Measurements from ENCODE around the gene MYOG.

Gene MYOG

DNA sequence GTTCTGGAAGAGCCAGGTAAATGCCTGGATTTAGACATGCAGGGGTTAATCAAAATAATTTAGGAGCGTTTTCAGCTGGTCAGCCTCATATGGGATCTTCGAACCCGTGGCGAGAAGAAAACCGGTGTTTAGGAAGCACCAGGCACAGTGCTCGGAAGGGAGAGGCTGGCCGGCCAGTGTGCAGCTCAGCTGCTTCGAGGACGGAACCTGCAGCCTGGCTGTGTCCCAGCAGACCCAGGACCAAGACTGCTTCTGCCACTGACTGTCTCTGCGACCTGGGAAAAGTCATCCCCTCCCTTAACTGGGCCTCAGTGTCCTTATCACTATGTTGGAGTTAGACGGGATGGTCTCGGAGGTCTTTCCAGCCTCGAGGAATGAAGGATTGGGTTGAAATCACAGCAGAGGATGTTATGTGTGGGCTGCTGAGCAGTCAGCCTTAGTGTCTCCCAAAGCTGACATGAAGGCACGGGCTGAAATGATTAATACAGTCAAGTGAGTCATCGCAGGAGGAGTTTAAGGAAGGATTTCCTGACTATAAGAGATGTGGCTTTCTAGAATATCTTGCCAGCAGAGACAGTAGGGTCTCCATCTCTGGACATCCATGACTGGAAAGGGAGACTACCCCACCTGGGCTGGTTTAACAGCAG lies 38.7 kb downstream of the MYOG start:
- DNase-seq (ENCODE audit: low spot score) = no peak

DNA sequence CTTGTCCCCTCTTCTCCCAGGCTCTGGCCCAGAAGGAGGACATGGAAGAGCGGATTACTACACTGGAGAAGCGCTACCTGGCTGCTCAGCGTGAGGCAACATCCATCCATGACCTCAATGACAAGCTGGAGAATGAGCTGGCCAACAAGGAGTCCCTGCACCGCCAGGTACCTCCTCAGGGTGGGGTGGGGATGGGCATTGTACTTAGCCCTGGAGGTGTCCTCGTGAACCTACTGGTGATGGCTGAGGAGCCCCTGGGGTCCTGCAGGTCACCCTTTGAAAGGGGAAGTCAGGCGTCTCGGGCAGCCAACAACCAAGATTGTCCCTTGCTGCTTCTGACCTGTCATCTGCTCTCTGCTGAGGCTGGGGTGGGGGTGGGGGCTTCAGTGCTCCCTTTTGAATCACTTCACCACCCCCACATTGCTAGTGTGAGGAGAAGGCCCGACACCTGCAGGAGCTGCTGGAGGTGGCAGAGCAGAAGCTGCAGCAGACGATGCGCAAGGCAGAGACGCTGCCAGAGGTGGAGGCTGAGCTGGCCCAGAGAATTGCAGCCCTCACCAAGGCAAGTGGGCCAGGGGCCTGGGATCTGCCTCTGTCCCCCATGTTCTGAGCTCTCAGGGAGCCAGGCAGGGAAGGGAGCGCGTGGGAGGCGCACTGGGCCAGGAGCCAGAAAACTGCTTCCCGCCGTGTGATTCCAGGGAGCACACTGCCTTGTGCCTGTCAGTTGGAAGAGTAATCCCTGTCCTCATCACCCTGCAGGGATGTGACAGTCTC lies 39.8 kb downstream of the MYOG start:
- DNase-seq (ENCODE audit: low spot score) = no peak

DNA sequence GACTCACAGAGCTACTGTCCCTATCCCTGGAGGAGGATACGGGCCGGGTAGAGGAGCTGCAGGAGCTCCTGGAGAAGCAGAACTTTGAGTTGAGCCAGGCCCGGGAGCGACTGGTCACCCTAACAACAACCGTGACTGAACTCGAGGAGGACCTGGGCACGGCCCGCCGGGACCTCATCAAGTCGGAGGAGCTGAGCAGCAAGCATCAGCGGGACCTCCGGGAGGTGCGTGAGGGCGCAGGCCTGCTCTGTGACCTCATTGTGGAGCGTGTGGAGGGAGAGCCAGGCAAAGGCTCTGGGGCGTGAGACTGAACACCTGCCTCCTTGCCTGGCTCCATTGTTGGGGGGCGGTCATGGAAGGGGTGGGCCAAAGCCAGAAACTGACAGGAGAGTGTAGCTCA lies 40.5 kb downstream of the MYOG start:
- DNase-seq (ENCODE audit: low spot score) = no peak

DNA sequence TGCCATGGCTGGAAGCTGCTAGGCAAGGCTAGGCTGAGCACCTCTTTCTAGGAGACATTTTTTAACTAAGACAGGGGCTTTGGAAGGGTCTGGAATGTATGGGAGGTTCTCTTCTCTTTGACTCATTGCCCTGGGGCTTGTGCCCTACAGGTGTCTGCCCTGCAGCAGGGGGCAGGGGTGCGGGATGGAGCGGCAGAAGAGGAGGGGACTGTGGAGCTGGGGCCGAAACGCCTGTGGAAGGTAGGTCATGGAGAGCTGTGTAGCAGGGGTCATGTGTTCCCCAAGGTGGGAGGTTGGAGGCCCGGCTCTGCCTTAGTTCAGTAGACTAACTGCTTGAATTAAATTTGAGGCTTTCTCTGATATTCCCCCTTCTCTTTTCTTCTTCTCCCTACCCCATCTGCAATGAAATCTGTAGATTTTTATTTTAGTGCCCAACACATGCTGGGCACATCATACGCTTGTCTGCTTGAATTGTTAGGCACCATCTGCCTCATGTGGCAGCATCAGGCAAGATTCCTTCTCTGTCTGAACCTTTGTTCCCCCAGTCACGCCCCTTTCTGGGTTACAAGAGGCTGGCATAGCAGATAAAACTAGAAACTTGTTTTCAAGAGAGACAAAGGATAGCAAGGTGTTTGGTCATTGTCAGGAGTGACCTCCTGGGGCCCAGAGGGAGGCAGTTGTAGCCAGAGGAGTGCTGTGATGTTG lies 41.1 kb downstream of the MYOG start:
- no peak for DNase-seq (ENCODE audit: low spot score)

DNA sequence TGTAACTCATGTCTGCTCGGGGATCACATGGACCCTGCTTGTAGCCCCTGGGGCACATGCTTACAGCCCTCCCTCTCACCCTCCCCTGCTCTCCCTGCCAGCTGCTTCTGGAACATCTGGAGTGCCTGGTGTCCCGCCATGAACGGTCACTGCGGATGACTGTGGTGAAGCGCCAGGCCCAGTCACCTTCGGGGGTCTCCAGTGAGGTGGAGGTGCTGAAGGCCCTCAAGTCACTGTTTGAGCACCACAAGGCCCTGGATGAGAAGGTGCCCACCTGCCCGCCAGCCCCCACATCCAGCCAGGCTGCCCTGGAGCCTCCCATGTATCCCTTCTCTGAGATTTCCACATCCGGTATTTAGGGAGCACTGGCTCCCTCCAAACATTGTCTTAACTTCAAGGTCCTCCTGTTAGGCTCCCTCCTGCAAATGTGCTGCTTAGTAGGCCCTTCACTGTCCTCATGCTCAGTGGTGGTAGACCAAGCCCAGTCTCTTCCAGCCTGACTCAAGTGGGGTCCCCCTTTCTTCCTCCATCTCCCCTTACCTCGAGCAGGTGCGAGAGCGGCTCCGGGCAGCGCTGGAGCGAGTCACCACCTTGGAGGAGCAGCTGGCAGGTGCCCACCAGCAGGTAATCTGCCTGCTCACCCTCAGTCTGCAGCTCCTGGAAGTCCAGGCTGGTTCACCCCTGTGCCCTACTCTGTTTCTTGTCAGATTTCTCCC lies 41.8 kb downstream of the MYOG start:
- no peak for DNase-seq (ENCODE audit: low spot score)

DNA sequence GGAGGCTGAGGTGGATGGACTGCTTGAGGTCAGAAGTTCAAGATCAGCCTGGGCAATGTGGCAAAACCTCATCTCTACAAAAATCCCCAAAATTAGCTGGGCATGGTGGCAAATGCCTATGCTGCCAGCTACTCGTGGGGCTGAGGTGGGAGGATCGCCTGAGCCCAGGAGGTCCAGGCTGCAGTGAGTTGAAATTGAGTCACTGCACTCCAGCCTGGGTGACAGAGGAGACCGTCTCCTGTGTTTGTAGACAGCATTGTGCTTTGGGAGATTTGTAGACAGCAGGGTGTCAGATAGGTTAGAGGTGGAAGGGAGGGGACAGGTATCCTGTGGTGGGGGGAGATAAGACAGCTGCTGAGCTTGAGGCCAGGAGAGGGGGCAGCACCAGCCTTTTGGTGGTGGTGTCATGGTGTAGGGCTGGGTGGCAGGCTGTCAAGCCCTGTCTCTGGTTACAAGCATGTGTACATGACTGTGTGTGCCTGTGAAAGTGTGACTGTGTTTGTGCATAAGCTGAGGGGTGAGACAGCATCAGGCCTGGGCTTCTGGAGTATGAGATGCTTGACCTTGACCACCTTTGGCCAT lies 44.4 kb downstream of the MYOG start:
- no peak for DNase-seq (ENCODE audit: low spot score)

DNA sequence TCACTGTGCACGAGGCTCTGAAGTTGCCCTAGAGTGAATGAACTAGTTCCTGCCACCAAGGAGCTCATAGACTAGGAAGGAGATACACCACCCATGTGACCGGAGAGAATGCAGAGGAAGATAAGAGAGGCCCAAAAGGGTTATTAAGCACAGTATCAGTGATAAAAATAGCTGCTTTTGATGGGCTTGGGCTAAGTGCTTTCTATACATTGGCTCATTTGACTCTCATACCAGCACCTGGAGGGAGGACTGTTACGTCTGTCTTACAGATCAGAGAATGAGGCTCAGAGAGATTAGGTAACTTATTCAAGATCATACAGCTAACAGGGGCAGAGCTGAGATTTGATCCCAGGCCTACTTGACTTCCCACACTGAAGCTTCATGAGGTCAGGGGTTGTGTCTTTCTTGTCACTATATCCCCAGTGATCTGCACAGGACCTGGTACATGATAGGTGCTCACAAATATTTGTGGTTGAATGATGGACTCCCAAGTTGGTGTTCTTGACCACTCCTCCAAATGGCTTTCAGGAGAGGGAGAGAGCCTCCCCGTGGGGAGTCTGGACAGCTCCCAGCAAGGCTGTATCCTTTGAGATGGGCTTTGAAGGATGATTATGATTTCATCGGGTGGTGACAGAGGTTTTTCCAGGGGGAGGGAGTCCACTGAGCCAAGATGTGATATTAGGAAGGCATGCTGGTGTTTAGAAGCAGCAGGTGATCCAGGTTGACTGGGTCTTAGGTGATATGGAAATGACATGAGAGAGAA lies 45.1 kb downstream of the MYOG start:
- DNase-seq (ENCODE audit: low spot score) = no peak

DNA sequence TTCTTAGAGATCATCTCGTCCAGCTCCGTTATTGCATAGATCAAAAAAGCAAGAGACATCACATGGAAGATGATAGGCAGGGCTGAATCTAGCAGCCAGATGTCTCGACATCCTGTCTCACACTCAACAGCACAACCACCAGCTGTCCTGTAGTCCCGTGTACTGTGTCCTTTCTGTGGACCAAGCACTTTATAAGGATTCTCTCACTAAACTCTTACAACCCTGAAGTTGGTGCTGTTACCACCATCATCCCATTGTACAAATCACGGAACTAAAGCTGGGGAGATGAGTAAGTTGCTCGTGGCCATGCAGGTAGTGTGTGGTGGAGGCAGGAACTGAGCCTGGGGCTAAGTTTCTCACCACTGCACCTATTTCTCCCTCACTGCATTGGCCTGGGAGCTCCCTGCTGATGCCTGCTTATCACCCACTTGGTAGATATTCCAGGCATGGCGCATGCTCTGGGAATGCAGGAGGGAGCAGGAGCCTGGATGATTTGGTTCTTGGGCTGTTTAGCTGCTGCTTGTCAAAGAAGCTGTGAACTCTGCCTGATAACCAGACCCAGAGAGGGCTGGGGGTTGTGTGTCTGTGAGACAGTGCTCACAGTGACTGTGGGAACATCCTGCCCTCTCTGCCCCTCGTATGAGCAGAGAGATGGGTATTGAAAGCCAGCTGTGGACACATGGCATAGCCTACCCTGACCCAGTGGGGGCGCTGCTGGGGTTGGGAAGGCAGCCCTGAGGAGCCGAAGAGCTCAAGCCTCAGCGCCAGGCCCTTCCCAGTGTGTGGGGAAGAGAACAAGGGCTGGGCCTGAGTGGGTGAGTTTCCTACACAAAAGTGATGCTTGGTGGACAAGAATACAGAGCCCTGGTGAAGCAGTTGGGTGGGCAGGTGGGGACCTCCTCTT lies 46.0 kb downstream of the MYOG start:
- peak; percentile 52 for DNase-seq (ENCODE audit: low spot score)

DNA sequence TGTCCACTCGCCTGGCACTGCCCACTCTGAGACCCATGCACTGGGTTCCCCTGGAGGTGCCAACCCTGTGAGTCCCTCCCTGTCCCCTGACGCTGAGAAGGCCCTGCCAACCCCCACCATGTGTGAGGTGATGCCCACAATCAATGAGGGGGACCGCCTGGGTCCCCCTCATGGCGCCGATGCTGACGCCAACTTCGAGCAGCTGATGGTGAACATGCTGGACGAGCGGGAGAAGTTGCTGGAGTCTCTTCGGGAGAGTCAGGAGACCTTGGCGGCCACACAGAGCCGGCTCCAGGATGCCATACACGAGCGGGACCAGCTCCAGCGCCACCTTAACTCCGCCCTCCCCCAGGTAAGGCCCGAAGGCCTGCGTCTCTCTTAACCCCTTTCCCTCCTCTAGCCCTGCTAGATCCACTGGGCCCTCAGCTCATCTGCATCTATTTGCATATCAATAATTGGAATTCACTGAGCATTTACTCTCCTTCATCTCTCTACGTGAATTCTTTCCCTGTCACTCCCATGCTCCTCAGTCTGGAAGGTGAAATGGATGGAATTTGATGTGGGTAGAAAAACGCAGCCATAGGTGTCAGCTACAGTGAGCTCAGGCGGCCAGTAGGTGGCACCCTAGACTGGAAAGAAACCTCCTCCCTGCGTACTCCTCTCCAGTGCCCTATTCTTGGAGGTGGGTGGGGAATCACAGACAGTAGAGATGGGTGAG lies 46.8 kb downstream of the MYOG start:
- peak; percentile 82 for DNase-seq (ENCODE audit: low spot score)

DNA sequence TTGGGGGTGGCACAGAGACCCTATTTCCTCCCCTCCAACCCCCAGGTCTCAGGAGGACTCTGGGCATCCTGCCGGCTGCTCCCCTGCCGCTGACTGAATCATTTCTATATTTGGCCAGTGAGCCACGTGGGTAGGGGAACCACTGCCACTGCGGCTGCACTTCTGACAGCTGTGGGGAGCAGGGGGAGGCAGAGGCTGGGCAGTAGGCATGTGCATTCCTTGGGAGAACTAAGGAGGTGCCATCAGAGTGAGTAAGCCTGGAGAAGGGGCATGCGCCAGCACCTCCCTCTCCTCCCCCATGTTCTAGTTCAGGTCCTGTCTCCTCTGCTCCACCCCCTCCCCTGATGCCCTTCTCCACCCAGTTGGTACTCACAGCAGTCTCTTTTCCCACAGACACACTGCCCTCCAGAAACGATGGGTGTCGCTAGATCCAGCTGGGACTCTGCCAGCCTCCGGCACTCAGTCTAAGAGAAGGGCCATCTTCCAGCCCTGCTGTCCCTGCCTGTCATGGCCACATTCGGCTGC lies 47.5 kb downstream of the MYOG start:
- no peak for DNase-seq (ENCODE audit: low spot score)

DNA sequence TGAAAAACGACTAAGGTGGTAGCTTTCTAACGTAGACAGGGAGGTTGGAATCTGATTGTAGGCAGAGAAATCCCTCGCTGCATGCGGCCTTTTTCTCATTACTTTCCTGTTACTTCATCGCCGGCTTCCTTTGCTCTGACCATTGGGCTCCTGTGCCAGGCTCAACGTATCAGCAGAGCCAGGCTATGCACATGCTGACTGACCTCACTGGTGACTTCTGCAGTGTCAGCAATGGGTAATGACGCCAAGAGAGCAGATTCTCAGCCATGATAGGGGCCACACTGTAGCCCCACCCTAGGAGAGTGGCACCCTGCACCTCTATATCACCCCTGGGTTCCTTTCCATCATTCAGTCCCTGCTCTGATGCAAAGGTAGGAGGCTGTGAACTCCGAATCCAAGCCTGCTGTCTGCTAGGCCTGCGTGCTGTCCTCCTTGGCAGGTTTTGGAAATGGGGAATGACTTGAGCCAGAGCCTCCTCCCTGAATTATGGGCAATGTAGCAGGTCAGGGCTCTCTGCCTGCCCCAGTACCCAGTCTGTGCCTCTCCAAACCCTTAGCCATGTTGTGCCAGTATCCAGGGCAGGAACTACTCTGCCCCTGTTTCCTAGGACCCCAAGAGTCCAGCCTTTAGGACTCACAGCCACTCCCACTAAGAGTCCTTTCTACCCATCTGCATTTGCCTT lies 48.2 kb downstream of the MYOG start:
- DNase-seq (ENCODE audit: low spot score) = no peak

DNA sequence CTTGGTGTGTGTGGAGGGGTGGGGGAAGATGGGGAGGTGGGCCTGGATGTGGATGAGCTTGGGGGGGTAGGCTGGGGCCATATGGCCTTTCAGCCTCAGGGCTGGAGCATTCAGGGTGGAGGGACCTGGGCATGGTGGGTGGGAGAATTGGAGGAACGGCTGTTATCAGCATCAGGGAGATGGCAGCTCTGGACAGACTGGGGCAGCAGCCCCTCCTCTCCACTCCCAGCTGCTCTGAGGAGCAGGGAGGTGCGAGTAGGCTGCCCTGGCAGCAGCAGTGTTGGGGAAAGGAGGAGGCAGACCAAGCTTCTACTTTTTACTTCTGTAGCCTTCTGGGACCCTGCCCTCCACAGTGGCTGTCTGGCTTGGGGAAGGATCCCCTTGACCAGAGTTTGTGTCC lies 49.3 kb downstream of the MYOG start:
- no peak for DNase-seq (ENCODE audit: low spot score)

DNA sequence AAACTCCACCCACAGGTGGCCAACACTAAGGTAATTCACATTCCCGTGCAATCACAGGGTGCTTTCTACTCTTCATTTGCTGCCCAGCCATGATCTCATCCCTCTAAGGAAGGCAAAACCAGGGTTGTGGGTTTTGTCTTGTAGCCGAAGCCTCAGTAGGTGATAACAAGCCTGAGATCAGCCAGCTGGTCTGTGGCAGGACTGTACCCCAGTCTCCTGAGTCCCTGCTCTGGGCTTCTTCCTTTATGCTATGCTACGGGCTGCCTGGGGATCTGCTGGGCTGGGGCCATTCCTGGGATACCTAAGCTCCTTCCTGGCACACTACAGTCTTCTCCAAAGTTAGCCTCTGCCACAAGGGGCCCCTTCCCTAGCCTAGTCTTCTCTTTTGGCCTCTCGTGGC lies 49.7 kb downstream of the MYOG start:
- DNase-seq (ENCODE audit: low spot score) = no peak

DNA sequence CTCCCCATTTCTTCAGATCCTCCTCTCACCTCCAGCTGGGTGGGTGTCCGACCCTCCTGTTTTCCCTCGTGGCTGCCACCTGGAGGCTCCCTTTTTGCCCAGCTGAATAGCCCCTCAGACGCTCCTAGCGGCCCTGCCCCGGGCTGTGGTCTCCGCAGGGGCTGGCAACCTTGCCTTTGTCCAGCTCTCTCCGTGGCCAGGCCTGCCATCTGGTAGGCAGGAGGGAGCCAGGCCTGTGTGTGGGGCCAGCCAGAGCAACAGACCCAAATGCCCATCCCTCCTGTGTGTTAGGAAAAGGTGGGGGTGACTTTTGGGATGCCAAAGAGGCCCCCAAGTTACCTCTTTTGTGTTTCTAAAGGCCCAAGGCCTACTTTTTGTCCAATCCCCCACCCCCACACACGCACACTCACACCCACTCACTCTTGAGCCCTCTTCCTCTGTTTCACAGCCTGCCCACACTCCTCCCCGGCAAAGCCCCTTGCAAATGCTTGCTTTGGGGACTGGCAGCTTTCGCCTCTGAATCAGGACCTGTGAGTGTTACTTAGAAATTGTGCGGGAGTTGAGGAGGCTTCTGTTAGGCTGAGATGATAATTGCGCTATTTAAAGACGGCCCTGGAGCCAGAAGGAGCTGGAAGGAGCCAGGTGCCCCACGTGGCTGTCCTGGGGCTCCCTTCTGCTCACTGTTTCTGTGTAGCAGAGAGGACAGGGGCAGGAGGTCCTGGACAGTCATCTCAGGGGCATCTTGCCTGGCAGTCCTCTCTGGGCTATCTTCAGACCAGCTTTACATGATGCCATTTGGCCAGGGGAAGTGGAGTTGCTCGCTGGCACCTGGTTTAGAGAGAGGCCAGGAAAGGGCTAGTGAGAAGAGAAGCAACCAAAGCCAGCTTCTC lies 50.5 kb downstream of the MYOG start:
- no peak for DNase-seq (ENCODE audit: low spot score)

DNA sequence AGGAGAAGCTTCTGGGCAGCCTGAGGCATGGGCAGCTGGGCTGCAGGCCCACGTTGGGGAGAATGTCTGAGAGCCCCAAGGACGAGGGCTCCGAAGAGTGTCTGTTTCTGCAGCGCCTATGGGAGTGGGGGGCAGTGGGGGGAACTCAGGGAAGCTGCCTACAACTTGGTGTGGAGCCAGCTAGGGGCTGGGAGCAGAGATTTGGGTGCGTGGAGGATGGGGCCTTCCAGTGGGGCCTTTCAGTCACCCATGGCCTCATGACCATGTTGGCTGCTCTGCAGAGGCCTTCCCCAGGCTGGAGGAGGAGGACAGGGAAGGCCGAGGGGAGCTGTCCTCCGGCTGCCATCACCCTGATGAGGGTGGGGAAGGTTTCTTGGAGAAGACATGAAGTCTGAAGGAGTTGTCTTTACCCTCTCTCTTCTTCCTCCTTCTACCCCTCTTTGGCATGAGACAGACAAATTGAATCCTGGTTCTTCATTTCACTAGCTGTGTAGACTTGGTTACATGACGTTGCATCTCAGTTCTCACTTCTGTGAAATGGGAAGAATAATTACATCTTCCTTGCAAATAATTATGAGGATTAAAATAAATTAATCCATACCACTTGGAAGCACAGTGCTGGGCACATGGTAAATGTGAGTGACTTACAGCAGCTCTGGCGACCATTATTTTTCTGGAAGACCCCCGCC lies 51.2 kb downstream of the MYOG start:
- DNase-seq (ENCODE audit: low spot score) = no peak

DNA sequence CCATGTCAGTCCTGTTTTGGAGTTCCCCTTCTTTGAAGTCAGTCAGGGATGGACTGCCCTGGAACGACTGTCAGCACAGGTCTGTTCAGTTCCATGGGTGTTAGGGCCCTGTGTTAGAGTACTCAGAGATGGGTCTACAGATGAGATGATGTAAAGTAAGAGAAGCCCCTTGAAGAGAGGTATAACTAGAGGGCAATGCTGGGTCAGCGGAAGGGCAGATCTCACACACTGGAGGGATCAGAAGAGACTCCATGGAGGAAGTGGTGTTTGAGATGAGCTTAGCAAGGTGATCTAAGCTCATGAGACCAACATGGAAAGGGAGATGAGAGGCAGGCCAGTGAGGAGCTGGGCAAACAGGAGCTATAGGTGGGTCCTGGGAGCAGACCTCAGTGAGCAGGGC lies 51.9 kb downstream of the MYOG start:
- no peak for DNase-seq (ENCODE audit: low spot score)

DNA sequence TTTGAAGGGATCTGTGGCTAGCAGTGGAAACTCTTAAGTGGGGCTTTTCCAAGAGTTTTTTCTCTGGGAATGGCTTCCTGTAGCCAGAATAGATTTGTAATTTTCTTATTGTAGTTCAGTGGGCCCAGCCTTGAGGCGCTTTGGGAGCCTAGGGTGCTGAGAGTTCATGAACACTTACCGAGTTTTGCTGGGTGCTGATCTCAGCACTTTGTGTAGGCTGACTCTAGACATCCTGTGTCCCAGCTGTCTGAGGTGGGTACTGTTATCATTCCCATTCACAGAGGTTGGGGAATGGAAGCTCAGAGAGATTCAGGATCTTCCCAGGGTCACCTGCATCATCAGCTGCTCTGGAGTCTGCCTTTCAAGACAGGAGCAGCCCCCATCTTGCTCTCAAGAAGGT lies 52.5 kb downstream of the MYOG start:
- DNase-seq (ENCODE audit: low spot score) = no peak

All from HuH-7 (cell line).